ENCODE results near the gene EGFR.

Gene EGFR

DNA sequence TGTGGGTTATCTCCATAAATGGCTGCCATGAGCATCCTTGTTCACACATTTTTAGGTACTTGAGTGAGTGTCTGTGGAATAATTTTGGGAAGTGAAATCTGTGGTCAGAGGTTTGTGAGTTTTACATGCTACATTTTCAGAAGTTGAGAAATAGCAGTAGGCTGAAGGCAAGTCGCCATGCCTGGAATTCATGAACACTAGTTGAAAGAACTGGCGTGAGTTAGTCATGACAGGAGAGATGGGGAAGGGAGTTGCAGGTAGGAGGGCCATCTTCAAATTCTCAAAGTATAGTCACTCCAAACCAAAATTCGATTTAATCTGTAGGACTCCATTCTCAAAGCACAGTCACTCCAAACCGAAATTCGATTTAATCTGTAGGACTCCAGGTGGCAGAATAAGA is 89.6 kb downstream of the EGFR start:
- no peak for DNase-seq

DNA sequence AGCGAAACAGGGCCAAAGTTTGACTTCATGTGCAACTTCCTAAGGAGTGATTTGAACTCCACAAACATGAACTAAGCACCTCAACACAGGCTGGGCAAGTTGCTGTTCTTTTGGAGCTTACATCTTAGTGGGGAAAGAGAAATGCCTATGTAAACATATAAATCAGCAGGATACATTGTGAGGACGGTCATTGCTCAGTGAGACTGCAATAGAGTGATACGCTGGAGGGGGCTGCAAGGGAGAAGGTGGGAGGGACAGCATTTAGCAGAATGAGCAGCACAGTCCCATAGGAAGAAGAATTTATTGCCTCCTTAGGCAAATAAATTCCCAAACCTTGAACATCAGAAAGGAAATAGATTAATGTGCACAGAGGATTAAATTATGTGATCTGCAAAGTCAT is 90.0 kb downstream of the EGFR start:
- no peak for DNase-seq

DNA sequence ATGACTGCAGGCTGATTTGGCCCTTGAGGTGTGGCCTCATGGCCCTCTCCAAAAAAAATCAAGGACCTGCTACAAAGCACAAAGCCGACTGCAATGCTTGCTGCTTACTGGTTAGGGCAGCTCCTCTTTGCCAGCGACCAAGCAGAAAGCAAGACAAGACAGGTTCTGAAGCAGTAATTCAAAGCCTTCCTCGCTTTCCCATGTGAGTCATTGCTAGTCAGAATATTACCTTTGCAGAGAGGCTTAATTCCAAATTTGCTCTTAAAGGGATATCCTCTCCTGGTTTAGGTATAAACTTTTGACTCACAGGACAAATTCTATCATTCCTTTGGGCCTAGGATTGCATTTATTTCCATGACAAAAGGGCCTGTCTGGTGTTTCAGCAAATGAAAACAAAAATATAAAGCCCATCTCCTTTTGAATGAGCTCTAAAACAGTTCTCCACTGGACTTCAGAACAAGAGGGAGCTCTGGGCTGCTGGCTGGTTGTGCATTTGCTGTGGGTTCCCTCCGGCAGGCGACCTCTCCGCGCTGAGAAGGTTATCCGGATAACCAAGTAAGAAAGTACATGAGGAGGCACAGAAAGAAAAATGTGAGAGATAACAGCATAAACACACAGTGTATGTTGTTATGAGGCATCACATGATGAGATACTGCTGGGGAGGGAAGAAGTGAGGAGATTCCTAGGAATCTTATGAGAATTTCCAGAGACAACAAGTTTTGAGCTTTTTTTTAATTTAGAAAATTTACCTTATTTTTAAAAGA is 90.8 kb downstream of the EGFR start:
- no peak for DNase-seq

DNA sequence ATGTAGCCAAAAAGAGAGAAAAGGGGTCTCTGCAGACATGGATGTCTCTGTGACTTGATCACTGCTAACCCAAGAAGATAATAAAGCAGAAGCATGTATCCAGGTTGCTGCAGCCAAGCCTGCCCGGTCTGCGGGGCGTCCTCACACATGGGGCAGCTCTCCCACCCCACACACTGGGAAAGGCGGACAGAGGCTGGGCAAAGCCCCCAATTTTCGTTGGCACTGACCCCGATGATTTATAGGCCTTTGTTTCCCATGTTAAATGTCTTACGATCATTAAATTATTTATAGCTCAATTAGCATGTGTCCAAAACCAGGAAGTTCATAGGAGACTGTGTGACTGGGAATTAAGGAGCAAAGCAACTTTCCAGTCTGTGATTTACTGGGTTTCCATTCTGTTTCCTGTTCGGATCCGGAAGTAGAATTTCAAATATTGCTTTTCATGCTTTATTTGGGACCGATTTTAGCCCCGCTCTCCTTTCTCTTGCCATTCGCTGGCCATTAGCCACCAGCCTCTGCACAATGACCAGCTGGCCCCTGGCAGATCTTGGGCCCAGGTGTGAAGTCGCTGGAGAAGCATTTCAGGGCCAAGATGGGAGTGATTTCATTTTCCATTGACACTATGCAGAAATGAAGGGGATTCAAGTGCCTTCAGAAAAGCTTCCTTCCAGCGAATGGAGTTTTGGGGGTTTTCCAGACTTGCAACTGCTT is 91.6 kb downstream of the EGFR start:
- no peak for DNase-seq

DNA sequence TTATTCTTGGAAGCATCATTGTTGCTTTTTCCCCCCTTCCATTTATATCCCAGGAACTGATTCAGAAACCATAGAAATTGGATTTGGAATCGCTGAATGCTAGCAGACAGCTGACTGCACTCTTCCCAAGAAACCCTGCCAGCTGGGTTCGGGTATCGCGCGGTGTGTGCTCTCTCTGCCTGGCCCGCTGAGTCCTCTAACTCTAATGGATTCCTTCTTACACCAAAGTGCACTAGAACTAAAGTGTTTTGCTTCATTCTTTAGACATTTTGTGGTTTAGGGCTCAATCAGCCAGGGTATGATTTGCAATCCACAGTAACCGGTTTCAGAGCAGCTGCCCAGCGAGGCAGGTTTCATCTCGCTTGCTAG is 92.2 kb downstream of the EGFR start:
- no peak for DNase-seq

DNA sequence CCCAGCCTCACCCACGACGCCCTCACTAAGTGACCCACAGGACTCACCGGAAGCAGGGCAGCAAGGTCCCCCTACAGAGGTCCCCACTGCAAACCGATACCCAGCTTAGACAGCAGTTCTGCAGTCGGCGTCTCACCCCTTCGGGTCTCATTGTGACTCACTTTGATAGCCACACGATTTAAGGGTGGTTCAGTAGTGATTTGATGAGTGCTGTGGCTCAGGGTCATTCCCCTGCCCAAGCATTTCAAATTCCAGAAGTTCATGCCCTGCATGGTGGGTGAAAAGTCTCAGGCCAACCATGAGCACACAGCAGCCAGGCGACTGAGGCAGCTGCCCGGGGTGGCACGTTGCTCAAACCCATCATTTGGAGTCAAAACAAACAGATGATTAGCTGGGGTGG is 93.2 kb downstream of the EGFR start:
- no peak for DNase-seq

DNA sequence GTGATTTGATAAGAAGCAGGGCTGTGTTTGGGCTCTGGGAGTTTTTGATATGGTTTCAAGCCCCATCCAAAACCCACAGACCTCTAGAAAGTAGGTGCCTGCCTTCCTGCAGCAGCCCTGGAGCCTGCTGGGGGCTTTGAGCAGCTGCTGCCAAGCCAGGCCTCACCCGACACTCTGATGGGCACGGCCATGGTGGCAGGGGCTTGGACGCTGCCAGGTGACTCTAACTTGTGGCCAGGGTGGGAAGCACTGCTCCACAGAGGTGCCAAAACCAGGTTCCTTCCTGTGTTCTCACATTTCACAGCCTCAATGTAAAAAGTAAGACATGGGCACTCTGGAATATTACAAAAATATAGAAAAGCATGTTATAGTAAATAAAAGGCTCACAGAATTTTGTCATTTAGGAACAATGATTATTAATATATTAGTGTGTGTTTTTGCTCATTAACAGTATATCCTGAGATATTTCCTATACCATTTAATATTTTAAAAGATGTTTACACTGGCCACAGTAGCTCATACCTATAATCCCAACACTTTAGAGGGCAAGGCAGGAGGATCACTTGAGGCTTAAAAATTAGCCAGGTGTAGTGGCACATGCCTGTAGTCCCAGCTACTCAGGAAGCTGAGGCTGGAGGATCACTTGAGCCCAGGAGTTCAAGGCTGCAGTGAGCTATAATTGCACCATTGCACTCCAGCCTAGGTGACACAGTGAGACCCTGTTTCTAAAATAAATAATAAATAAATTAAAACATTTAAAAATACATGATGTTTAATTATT is 95.1 kb downstream of the EGFR start:
- no peak for DNase-seq

DNA sequence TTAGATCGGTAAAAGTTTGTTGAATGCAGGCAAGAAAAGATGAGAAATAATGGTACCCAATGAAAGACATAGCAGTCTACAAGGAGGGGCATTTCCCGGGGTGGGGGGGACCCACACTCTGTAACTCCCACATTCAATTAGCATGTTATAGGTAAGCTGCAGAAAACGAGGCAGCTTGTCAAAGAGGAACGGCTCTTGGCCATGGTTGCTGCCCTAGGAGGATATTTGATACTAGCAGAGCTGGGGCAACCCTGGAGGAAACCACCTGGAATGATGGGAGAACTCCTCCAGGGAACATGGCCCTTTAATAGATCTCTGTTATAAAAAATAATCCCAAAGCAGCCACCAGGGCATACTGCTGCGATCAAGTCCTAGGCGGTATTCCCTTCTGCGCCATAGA is 98.5 kb downstream of the EGFR start:
- no peak for DNase-seq

DNA sequence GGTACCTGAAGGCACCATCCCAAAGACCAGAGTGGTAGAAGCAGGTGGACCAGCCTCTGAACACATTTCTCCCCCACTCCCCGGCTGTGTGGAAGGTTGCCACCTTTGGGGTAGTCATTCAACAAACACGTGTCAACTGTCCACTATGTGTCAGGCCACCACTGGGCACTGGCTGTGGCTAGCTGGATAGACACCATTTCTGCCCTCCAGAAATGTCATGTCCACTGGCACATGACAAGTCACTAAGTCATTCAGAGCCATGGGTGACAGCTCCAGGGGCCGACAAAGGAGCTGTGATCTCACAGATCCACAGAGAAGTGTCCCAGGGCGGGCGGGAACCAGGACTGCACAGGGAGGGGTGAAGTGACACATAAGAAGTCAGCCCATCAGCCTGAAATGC is 99.6 kb downstream of the EGFR start:
- DNase-seq, result no peak

DNA sequence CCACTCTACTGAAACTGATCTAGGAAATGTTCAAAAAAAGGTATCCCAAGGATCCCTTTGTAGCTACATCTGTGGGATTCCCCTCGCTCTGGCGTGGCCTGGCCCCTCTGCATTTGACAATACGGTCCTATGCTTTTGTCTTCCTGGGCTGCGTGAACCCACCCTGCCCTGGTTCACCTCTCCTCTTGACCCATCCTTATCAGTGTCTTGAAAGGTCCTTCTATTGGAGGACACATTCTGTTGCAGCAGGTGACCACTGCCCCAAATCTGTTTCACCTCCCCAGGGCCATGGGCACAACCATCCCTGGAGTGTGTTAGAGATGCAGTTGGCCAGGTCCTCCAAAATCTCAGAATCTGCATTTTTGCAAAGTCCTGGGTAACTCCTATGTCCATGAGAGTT is 100.8 kb downstream of the EGFR start:
- DNase-seq, result no peak

DNA sequence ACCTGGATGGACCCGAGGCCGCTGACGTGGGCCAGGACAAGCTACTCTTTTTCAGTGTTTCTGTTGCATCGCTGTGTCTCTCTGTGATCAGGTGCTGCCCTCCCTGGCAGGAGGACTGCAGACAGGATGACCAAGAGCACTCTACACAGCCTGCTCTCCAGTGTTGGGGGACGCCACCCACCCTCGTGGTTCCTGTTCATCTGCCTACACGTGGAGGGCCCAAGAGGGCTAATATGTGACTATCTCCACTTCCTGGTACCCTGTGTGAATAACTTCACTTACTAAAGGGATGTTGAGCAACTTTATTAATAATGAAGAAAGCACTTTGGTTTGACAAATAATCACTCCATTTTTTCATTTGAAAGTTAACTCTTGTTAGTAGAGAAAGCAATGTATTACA is 101.3 kb downstream of the EGFR start:
- no peak for DNase-seq

DNA sequence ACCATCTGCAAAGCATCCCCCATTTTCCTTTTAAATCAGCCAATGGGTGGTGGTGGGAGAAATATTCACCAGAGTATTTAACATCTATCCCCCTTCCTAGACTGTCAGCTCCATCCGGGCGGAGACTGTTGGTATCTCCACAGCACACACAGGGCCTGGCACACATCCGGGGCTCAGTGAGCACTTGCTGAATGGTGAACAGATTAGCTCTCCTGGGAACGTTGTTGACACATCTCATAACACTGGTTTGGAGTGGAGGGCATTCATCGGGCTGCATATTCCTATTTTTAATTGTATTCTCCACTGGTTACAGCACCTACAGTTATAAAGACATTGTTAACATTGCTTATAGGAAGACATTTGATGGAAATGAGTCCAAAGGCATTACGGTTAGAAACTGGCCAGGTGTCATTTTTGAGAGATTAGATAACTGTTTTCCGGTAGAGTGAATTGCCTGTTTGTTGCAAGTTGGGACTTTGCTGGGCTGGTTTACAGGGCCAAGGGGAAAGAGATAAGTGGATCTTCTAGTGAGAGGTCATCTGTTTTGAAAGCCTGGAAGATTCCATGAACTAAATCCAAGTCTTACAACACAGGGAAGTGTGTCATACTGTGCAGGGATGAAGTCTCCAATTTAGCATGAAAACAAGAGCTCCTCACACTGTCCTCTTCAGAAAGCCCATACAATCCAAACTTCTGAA is 101.8 kb downstream of the EGFR start:
- no peak for DNase-seq

DNA sequence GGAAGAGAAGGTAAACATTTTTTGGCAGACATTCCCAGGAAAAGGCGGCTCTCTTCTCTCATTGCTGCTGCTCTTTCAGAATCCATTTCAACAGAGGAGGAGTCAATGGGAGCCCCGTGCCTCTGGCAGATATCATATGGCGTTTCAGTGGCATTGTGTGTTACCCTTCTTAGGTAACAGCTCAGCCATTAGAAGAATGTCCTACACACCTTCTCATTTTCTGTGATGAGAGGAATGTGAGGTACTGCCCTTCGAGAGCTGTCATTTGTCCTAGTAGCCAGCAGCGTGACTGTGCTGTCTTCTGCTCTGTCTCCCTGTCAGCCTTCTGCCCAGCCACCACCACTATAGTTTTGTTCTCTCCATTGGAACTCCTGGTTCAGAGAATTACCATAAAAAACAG is 102.4 kb downstream of the EGFR start:
- DNase-seq, result no peak

DNA sequence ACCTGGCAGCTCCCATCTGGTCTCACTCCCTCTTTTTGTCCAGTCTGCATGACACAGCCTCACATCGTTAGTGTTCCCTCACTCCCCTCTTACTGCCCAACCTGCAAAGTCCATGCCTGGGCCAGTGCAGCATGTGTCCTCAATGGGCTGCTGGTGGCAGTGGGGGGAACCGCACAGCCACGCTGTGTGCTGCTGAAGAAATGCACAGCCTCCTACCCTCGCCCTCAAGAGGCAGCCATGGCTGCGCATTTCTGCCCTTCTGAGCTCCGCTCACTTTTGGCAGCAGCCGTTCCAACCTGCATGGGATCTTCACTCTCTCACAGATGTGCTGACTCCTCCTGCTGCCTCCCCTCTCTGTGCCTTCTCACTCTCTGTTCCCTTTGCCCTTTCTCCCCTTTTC is 103.4 kb downstream of the EGFR start:
- DNase-seq, result no peak

DNA sequence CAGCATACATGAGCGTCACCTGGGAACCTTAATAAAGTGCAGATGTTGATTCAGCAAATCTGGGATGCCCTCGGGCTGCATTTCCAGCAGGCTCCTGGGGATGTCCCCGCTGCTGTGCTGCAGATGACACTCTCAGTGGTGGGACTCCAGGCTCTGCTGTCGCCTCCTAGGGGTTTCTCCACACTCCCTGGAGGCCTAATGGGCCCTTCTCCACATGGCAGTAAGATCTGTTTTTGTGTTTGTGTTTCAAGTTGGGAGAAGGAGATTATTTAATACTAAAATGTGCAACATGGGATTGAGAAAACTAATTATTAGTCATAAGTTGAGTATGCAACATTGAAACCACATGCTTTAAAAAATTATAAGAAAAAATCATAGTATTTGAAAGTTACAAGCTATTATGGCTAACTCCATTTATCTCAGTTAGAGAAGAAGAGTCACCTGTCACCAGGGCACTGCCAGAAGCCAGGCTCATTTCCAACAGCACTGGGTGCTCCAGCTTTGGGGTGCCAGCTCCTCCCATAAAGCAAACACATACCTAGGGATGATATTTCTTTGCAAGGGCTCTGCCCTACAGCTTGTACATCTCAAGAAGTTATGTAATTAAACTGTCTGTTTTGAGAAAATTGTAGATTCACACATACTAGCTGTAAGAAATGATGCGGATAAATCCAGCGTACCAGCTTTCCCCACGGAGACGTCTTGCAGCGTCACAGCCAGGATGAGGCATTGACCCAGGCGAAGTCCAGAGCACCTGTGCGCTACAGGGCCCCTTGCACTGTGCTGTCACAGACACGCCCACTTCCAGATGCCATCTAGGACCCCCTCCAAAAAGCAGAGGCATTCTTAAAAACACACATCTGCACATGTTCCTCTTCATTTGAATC is 106.4 kb downstream of the EGFR start:
- no peak for DNase-seq

DNA sequence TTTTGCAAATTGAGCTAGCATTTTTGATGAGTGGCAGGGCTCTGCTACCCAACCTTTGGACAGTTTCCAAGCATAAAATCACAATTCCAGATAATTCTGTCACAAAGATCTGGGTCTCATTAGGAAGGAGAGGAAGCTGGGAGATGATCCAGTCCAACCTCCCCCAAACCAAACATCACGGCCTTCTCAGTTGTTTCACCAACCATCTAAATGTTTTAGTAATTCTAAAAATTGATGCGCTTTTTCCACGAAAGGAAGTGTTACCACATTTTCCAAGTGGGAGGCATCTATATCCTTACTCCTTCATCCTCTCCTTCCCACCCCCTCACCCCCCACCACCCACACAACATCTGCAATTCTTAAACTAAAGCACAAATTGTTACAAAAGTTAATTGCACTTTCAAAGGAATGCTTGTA is 108.3 kb downstream of the EGFR start:
- DNase-seq, result no peak

DNA sequence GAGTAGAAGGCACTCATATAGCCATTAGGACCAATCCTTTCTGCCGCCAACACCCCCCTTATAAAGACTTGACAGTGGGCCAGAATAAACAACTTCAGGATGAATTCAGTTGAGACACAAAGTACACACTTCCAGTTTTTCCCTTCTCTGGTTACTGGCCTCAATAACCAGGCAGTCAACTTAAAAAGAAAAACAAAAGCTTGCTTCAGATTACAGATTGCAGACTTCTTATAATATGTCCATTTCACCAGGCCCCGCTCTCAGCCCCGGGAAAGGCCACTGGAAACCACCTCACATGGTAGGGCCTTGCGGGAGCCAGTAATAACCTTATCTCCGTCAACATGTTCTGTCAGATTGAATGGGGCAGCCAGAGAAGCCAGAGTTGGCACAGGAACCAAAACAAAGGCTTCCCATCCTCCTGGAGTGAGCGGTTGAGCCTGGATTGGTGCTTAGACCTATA is 108.8 kb downstream of the EGFR start:
- no peak for DNase-seq

DNA sequence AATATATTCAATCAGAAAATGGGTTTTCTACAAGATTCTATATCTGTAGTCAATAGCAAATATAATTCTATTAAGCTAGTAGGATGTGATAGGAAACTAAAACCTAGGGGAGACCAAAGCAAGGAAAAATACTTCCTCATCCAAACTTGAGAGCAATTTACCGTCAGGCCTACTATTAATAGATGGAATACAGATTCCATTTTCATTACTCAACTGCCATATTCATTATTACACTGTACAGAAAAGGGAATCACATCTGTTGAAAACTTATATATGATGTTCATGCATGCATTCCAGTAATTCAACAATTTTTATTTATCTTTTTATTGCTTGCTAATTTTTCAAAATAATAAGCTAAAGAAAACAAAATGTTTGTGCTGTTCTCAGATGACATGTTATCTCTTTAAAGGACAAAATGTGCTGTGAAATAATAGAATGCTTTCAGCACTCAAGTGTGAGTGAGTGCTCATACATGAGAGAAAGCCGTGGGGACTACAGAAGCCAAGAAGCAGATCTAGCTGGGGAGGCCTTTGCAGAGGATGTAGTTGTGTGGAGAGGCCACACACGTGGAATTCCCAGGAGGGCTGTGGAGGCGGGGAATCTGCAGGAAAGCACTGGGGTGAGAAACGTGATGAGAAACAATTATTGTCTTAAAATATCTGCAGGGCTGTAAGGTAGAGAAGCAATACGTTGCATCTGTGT is 110.0 kb downstream of the EGFR start:
- DNase-seq, result no peak

DNA sequence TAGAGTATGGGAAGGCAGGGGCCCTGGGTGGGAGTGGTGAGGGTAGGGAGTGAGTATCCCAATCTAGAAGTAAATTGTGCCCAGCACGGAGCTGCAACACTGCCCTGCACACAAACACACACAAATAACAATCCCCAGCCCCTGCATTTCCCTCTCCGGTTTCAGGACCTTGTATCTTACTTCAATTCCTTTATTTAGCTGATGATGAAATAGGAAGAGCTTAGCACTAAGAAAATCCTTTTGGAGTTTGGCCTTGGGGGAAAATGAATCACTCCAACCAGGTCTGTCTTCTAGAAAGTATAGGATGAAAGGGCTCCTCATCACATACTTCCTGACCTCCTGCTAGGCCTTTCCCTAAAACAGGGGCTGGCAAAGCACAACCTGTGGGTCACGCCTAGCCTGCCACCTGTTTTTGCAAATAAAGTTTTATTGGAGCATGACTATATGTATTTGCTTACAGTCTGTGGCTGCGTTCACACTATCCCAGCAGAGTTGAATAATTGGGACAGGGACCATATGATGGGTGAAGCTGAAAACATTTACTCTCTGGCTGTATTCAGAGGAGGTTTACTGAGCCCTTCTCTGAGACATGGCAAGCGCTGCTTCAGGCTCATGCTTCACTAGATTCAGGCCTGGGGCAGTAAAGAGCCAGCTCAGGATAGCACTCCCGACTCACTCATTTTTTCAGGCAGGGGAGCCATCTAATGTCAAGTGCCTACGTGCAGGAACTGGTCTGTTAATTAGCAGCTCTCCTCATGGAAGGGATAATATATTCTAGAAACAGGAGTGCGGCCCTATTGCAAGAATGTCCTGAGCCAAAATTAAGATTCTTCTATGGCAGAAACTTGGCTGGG is 111.0 kb downstream of the EGFR start:
- DNase-seq, result no peak

DNA sequence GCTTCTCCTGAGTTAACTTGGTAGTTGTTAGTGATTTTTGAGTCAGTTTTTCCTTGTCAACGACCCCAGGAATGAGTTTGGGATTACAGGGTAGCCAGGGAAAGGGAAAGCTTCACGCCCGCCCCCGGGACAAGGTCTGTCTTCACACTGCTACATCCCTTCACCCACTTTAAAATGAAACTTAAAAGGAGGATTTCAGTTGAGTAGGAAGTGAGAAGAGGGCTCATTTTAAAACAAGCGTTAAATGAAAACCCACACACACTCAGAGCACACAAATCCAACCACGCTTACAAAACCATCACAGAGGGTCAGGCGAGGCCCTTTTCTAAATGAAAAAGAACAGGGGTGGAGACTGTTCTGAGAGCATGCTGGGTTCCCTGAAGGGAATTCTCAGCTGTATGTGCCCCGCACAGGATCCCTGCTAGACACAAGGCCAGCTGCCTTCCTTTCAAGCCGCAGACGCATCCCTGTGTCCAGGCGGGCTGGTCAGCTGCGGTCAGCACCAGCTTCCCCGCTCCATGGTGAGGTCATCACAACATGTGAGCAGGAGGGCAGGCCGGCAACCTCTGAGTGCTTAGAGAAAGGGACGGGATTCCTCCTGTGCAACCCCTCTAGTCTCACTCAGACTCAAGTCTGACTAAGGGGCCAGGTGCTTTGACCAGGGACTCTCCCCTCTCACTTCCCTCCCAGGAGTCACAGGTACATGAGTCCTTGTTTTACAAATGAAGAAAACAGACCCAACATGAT is 111.8 kb downstream of the EGFR start:
- no peak for DNase-seq

Data from NCI-H446 (cell line).